ENCODE data around the gene HLA-DQA1. TPM values are rescaled to one million over a fixed set of nuclear protein-coding genes. Genes with fewer than 3 reads are reported as not detected.

Gene HLA-DQA1
- total and polyA plus RNA-seq, 12 donors = 1.3 to 136 (median 13.3) TPM

DNA sequence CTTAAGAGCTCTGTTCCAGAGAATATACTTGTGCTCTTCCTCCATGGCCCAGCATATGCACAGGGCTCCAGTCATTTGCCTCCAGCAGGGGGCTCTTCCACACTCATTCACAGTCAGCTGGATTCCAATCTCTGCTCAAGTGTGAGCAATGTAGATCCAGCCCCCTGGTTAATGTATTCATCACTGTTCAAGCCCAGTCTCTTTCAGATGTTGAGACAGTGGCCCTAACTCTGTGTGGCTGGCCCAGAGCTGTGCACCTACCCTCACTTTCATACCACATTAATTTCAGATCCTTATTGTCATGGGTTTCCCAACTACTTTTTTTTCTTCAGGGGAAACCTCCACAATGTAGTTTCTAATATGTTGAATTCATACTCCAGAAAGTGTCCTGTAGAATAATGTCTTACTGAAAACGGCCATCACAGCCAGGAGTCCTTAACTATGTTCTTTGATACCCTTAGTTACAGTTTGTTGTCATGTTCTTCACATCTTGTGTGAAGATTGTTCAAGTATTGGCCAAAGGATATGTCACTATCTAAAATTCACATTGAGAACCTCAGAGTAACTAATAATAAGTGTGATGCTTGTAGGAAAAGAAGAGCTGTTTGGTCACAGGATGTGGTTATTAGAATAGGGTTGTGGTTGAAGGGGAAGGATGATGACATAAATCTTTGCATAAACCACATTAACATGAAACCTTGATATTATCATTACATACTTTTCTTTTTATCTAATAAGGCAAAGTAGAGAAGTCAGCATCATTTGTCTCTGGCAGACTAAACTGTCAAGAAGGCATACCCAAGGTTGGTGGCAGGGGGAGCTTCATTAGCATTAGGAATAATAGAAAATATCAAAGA is 14.4 kb upstream of the HLA-DQA1 start:
- DNase-seq (peak in 1 of 2 donors; percentile 22), ATAC-seq (peak in 7 of 8 donors; percentile 67 to 94 (median 81))
- TF ChIP-seq, protein P1, sequence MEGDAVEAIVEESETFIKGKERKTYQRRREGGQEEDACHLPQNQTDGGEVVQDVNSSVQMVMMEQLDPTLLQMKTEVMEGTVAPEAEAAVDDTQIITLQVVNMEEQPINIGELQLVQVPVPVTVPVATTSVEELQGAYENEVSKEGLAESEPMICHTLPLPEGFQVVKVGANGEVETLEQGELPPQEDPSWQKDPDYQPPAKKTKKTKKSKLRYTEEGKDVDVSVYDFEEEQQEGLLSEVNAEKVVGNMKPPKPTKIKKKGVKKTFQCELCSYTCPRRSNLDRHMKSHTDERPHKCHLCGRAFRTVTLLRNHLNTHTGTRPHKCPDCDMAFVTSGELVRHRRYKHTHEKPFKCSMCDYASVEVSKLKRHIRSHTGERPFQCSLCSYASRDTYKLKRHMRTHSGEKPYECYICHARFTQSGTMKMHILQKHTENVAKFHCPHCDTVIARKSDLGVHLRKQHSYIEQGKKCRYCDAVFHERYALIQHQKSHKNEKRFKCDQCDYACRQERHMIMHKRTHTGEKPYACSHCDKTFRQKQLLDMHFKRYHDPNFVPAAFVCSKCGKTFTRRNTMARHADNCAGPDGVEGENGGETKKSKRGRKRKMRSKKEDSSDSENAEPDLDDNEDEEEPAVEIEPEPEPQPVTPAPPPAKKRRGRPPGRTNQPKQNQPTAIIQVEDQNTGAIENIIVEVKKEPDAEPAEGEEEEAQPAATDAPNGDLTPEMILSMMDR (IDR thresholded peaks at IDR 0.05) = peak in 8 of 9 donors; percentile 15 to 67 (median 34)
- H3K27me3 ChIP-seq = no peaks in the 10 kb centered on the region
- peak overlapping the region in 1 of 10 donors; percentile 77 for H3K27ac ChIP-seq
- WGBS, 2 donors = 0% methylated on average over 1 of the region's 1 CpG
- H3K4me3 ChIP-seq = no peak overlapping the region
- intact Hi-C loops (cut with DNase I) = loop anchor here in 4 of 10 donors (2.0 to 10.0 kb wide), 4 partner anchors 62 to 80 kb away; no protein-coding TSS in a partner anchor
- H3K4me1 ChIP-seq = peaks cover 0 to 18% (median 0%) of the 10 kb centered on the region in 9 donors
- no peaks in the 10 kb centered on the region for H3K36me3 ChIP-seq
- peaks cover 0 to 11% (median 2%) of the 10 kb centered on the region in 11 donors for H3K9me3 ChIP-seq

GRCh38 chr6:32623693-32624092 is 13.5 kb upstream of the HLA-DQA1 start:
- TF ChIP-seq, protein P1 (IDR thresholded peaks at IDR 0.05) = no peak
- H3K4me1 ChIP-seq = peaks cover 0 to 18% (median 0%) of the 10 kb centered on the region in 9 donors
- H3K36me3 ChIP-seq = no peaks in the 10 kb centered on the region
- no peaks in the 10 kb centered on the region for H3K27me3 ChIP-seq
- DNase-seq (no peak), ATAC-seq (peak in 2 of 8 donors; percentile 33 to 37)
- H3K4me3 ChIP-seq = no peak overlapping the region
- intact Hi-C loops (cut with DNase I) = loop anchor here in 4 of 10 donors (2.0 to 10.0 kb wide), 4 partner anchors 61 to 79 kb away; no protein-coding TSS in a partner anchor
- H3K9me3 ChIP-seq = peaks cover 0 to 2% (median 0%) of the 10 kb centered on the region in 11 donors
- H3K27ac ChIP-seq = peak overlapping the region in 1 of 10 donors; percentile 73

- 0% methylated on average over 1 of the region's 3 CpGs for WGBS, 2 donors
- intact Hi-C loops (cut with DNase I) = loop anchor here in 3 of 10 donors (5.0 to 10.0 kb wide), 3 partner anchors 60 to 78 kb away; no protein-coding TSS in a partner anchor
- H3K4me3 ChIP-seq = no peak overlapping the region
Measured at GRCh38 chr6:32624565-32624964, 12.6 kb upstream of the HLA-DQA1 start.

DNA sequence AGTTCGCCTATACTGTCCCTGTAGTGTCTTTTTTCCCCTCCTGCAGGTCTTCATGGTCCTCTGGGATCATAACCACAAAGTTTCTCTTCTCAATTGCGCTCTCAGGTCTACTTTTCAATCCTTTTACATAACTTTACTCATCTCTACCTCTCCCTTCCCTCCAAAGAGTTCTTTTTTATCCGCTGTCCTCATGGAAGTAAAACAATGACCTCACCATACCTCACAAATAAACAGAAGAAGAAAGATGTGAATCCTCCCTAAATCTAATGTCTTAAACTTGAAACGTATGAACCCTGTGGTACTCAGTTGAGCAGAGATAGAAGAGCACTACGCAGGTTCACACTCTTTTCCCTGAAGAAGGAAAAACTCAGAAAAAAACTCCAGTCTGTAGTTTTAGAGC is 12.1 kb upstream of the HLA-DQA1 start:
- ATAC-seq = no peak
- WGBS, 2 donors = 20 to 24% methylated on average over 5 of the region's 5 CpGs
- TF ChIP-seq, protein P1 (IDR thresholded peaks at IDR 0.05) = no peak
- H3K4me1 ChIP-seq = peaks cover 0 to 18% (median 0%) of the 10 kb centered on the region in 9 donors
- no peaks in the 10 kb centered on the region for H3K36me3 ChIP-seq
- H3K4me3 ChIP-seq = no peak overlapping the region
- no peak overlapping the region for H3K27ac ChIP-seq
- H3K9me3 ChIP-seq = peaks cover 0 to 4% (median 0%) of the 10 kb centered on the region in 11 donors
- peaks cover 0 to 3% (median 0%) of the 10 kb centered on the region in 7 donors for H3K27me3 ChIP-seq
- intact Hi-C loops (cut with DNase I) = loop anchor here in 2 of 10 donors (10.0 kb wide), 2 partner anchors 60 to 70 kb away; no protein-coding TSS in a partner anchor
- DNase-seq = no peak

More at GRCh38 chr6:32624565-32624964, 12.6 kb upstream of the HLA-DQA1 start:
- DNase-seq (no peak), ATAC-seq (no peak)
- Histone ChIP-seq H3K27me3 (no peaks in the 10 kb centered on the region), H3K9me3 (no peaks in the 10 kb centered on the region), H3K4me1 (peaks cover 0 to 18% (median 0%) of the 10 kb centered on the region in 9 donors), H3K36me3 (no peaks in the 10 kb centered on the region), H3K27ac (no peak overlapping the region)
- TF ChIP-seq, protein P1 (IDR thresholded peaks at IDR 0.05) = no peak
